HepG2 (cell line): ENCODE results near the gene AP2B1. TPM values are rescaled to one million over a fixed set of nuclear protein-coding genes. Genes with fewer than 3 reads are reported as not detected.

ENCODE experiments used
- ASH2L ChIP-seq: fragments of 300-600, 200-600 bp; sonication (generic); IDR thresholded peaks from 2 replicates; pipeline ENCODE4 v1.7.0; 2017; ENCODE audit warnings: low read depth, mild to moderate bottlenecking, moderate library complexity, mixed read lengths, low read length; ENCODE audit not compliant: insufficient read length
- DNMT3B ChIP-seq: conservative IDR thresholded peaks from 2 replicates; pipeline ENCODE4 v1.6.1; 2016; ENCODE audit warnings: missing biosample characterization, control low read depth
- MYC ChIP-seq: sonication (generic); formaldehyde crosslinking; IDR thresholded peaks from 2 replicates; pipeline ENCODE4 v1.9.0; 2021; ENCODE audit warnings: missing genetic modification reagents, borderline replicate concordance
- POLR2AphosphoS5 ChIP-seq: IDR thresholded peaks from 2 replicates; pipeline ENCODE4 v1.6.1; 2012; ENCODE audit warnings: low read depth, low read length
- ZBTB4 ChIP-seq: sonication (generic); formaldehyde crosslinking; IDR thresholded peaks from 2 replicates; pipeline ENCODE4 v1.4.0; 2020; ENCODE audit warnings: missing genetic modification reagents, mild to moderate bottlenecking, borderline replicate concordance
- ZFAT ChIP-seq: sonication (generic); formaldehyde crosslinking; conservative IDR thresholded peaks from 2 replicates; pipeline ENCODE4 v1.8.1; 2023; ENCODE audit warnings: missing genetic modification reagents, inconsistent platforms
- ZFP82 ChIP-seq: sonication (generic); formaldehyde crosslinking; IDR thresholded peaks from 2 replicates; pipeline ENCODE4 v1.5.1; 2020; ENCODE audit warnings: mild to moderate bottlenecking, missing genetic modification reagents, borderline replicate concordance
- ZNF24 ChIP-seq: fragments of 450-650 bp; IDR thresholded peaks from 2 replicates; pipeline ENCODE4 v1.6.1; 2017; ENCODE audit warnings: antibody characterized with exemption, mild to moderate bottlenecking
- ZNF609 ChIP-seq: sonication (generic); formaldehyde crosslinking; IDR thresholded peaks from 2 replicates; pipeline ENCODE4 v1.4.0; 2020; ENCODE audit warnings: mild to moderate bottlenecking, missing genetic modification reagents, borderline replicate concordance
- polyA plus RNA-seq, 8 experiments: library from polyadenylated mRNA; depleted of rRNA in 3 of 8; stranded (reverse) in 7 of 8; unstranded in 1 of 8; fragments of >200 nt; fragmentation: Illumina TruSeq in 4 of 8; extraction: Trizol in 4 of 8; gene quantifications; 2 replicates each; pipeline versions ENCODE4 v1.2.1 to v1.2.3, GENCODE V29; 2011 to 2016; ENCODE audit warnings: low read depth in 4 of 8, missing spikeins in 1 of 8, mixed read lengths in 1 of 8; ENCODE audit not compliant: insufficient read depth in 1 of 8
- total RNA-seq, 5 experiments: library from RNA; depleted of rRNA; stranded (reverse); fragments of >200 nt; fragmentation: Illumina TruSeq; extraction: Trizol; gene quantifications; 2 replicates each; pipeline ENCODE4 v1.2.3, GENCODE V29; 2016; ENCODE audit warnings: low read depth in 1 of 5
- TF ChIP-seq, protein P1 (sequence below): sonication (generic); formaldehyde crosslinking; IDR thresholded peaks from 2 replicates; pipeline ENCODE4 v1.4.0; 2020; ENCODE audit warnings: mild to moderate bottlenecking, low read depth, missing genetic modification reagents
- TF ChIP-seq, protein P2 (sequence below): sonication (generic); formaldehyde crosslinking; IDR thresholded peaks from 2 replicates; pipeline ENCODE4 v1.5.0; 2020; ENCODE audit warnings: missing genetic modification reagents
- TF ChIP-seq, protein P3 (sequence below): sonication (generic); formaldehyde crosslinking; IDR thresholded peaks from 2 replicates; pipeline ENCODE4 v1.4.0; 2020; ENCODE audit warnings: missing genetic modification reagents

Gene AP2B1
- total and polyA plus RNA-seq, 2 of the 13 experiments (the other 11 are each of a cell fraction or from before 2014, with no cell fraction given) = 23.8 to 71.3 TPM

DNA sequence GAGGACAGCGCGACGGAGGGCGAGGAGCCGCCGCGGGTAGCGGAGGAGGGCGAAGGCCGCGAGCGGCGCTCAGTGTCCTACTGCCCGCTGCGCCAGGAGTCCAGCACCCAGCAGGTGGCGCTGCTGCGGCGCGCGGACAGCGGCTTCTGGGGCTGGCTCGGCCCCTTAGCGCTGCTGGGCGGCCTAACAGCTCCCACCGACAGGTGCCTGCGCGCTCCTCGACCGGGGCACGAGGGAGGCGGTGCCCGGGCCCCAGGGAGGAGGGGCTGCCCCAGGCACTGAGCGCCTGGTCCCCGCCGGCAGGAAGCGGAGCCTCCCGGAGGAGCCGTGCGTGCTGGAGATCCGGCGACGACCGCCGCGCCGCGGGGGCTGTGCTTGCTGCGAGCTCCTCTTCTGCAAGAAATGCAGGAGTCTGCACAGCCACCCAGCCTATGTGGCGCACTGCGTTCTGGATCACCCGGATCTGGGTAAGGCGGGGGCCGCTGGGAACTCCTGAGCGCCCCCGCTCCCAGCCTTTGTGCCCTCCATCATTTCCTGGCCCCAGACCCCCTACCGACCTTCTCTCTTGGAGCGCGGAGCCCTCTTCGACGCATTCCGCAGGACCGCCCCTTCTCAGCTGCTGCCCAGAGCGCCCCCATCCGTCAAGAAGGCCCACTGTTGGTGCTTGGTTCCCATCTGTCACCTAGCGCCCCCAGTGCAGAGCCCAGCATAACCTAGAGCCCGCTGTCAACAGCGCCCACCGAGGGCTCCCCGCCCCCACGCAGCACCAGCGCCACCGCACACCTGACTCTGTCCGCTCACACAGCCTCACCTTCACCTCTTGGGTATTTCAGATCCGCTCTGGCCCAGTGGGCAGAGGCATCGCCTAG is 177.2 kb downstream of the AP2B1 start (continued):
- TF ChIP-seq ZNF609 (CRISPR knock-in tag) (peak; percentile 63), MYC (CRISPR knock-in tag) (peak; percentile 87; the same call in 1 of the 2 replicates), DNMT3B (CRISPR knock-in tag) (no peak), ZFAT (CRISPR knock-in tag) (no peak), ZFP82 (CRISPR knock-in tag) (0 out of 2 replicates have a peak, but pooled peaks have one; percentile 80), POLR2AphosphoS5 (no peak), ZNF24 (no peak), ASH2L (no peak), ZBTB4 (CRISPR knock-in tag) (no peak)
- TF ChIP-seq, protein P1, sequence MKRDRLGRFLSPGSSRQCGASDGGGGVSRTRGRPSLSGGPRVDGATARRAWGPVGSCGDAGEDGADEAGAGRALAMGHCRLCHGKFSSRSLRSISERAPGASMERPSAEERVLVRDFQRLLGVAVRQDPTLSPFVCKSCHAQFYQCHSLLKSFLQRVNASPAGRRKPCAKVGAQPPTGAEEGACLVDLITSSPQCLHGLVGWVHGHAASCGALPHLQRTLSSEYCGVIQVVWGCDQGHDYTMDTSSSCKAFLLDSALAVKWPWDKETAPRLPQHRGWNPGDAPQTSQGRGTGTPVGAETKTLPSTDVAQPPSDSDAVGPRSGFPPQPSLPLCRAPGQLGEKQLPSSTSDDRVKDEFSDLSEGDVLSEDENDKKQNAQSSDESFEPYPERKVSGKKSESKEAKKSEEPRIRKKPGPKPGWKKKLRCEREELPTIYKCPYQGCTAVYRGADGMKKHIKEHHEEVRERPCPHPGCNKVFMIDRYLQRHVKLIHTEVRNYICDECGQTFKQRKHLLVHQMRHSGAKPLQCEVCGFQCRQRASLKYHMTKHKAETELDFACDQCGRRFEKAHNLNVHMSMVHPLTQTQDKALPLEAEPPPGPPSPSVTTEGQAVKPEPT (CRISPR knock-in tag) = no peak
- TF ChIP-seq, protein P2, sequence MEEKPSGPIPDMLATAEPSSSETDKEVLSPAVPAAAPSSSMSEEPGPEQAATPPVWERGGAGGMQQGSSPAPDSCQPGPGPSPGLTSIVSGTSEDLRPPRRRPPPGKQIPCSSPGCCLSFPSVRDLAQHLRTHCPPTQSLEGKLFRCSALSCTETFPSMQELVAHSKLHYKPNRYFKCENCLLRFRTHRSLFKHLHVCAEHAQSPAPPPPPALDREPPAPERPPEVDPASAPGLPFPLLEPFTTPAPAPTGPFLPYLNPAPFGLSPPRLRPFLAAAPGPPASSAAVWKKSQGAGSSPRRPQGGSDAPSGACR = 0 out of 2 replicates have a peak, but pooled peaks have one; percentile 88
- TF ChIP-seq, protein P3, sequence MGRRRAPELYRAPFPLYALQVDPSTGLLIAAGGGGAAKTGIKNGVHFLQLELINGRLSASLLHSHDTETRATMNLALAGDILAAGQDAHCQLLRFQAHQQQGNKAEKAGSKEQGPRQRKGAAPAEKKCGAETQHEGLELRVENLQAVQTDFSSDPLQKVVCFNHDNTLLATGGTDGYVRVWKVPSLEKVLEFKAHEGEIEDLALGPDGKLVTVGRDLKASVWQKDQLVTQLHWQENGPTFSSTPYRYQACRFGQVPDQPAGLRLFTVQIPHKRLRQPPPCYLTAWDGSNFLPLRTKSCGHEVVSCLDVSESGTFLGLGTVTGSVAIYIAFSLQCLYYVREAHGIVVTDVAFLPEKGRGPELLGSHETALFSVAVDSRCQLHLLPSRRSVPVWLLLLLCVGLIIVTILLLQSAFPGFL = 0 out of 2 replicates have a peak, but pooled peaks have one; percentile 72
